Uterus (tissue), 2 donors: ENCODE measurements around the gene EXOC6.

Source experiments
- POLR2A ChIP-seq, 2 donors: fragments of 450-650 bp; IDR thresholded peaks; one replicate each; pipeline ENCODE4 v1.6.1; 2016; ENCODE audit warnings: antibody characterized with exemption in 2 of 2, mild to moderate bottlenecking in 1 of 2, moderate library complexity in 1 of 2
- TF ChIP-seq, protein P1 (sequence below), 4 experiments: fragments of 200-600 bp in 2 of 4; fragments of 450-650 bp in 2 of 4; sonication (generic) in 2 of 4; IDR thresholded peaks; one replicate each; pipeline ENCODE4 v1.5.1; 2016 to 2019; ENCODE audit warnings: antibody characterized with exemption in 4 of 4, mild to moderate bottlenecking in 2 of 4, moderate library complexity in 1 of 4

DNA sequence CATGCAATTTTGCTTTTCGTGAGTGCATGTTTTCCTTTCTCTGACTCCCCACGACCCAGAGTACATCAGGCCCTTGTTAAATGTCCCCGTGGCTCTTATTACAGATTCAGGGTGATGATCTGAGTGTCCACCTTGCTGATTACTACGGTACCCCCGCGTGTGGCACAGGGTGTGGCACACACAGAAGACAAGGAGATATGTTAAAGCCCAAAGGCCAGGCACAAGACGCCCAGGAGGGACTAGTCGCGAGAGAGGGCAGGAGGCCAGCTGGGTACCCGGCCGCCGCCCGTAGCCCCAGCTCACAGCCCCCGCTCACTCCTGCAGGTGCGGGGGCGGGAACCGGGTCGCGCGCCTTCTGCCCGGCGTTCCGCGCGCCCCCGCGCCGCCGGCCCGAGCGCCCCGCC is 281 bp upstream of the EXOC6 start:
- TF ChIP-seq, protein P1, sequence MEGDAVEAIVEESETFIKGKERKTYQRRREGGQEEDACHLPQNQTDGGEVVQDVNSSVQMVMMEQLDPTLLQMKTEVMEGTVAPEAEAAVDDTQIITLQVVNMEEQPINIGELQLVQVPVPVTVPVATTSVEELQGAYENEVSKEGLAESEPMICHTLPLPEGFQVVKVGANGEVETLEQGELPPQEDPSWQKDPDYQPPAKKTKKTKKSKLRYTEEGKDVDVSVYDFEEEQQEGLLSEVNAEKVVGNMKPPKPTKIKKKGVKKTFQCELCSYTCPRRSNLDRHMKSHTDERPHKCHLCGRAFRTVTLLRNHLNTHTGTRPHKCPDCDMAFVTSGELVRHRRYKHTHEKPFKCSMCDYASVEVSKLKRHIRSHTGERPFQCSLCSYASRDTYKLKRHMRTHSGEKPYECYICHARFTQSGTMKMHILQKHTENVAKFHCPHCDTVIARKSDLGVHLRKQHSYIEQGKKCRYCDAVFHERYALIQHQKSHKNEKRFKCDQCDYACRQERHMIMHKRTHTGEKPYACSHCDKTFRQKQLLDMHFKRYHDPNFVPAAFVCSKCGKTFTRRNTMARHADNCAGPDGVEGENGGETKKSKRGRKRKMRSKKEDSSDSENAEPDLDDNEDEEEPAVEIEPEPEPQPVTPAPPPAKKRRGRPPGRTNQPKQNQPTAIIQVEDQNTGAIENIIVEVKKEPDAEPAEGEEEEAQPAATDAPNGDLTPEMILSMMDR (IDR thresholded peaks at IDR 0.05) = no peak
- no peak for TF ChIP-seq POLR2A (IDR thresholded peaks at IDR 0.05)
